K562 (cell line): ENCODE data around the gene HLCS.

Source experiments
- LARP7 ChIP-seq: fragments of 450-650 bp; IDR thresholded peaks from 2 replicates; pipeline ENCODE4 v1.6.1; 2016
- SP1 ChIP-seq: sonication (generic); formaldehyde crosslinking; IDR thresholded peaks from 2 replicates; pipeline ENCODE4 v1.8.1; 2022; ENCODE audit warnings: mild to moderate bottlenecking, missing genetic modification reagents

- TF ChIP-seq SP1 (CRISPR knock-in tag), result no peak
- no peak for TF ChIP-seq LARP7
These were observed 227.9 kb downstream of the HLCS start for GRCh38 chr21:36738489-36739126.
